H1 (cell line): Measurements from ENCODE around the gene UNC80. TPM values are rescaled to one million over a fixed set of nuclear protein-coding genes. Genes with fewer than 3 reads are reported as not detected.

Source experiments
- BCL11A ChIP-seq, 2 experiments: IDR thresholded peaks; one replicate each; pipeline ENCODE4 v1.6.1; 2011; ENCODE audit warnings: low read depth in 2 of 2, low read length in 2 of 2, mild to moderate bottlenecking in 2 of 2
- FOSL1 ChIP-seq: IDR thresholded peaks from 2 replicates; pipeline ENCODE4 v1.6.1; 2011; ENCODE audit warnings: mild to moderate bottlenecking, low read depth, low read length, moderate library complexity; ENCODE audit not compliant: insufficient read depth
- polyA plus RNA-seq, 7 experiments: library from polyadenylated mRNA; depleted of rRNA in 3 of 7; stranded (reverse) in 5 of 7; unstranded in 2 of 7; fragments of >200 nt in 5 of 7; fragments of 200-250 nt in 2 of 7; gene quantifications; 1 replicate in 5 of 7; 2 replicates in 1 of 7; 4 replicates in 1 of 7; pipeline versions ENCODE4 v1.2.1 to v1.2.3, GENCODE V29; 2011 to 2013; ENCODE audit warnings: missing spikeins in 2 of 7, mixed read lengths in 2 of 7
- total RNA-seq: library from RNA; stranded (reverse); fragmentation: NEBNext Ultra II Directional; extraction: Animal tissue kit (Norgen Biotek cat#: 25700); gene quantifications from 2 replicates; pipeline ENCODE4 v1.2.1, GENCODE V29; 2021

The UNC80 gene
- total and polyA plus RNA-seq, 2 of the 8 experiments (the other 6 are each of a cell fraction or from before 2014, with no cell fraction given) = 0.53 to 0.56 TPM

DNA sequence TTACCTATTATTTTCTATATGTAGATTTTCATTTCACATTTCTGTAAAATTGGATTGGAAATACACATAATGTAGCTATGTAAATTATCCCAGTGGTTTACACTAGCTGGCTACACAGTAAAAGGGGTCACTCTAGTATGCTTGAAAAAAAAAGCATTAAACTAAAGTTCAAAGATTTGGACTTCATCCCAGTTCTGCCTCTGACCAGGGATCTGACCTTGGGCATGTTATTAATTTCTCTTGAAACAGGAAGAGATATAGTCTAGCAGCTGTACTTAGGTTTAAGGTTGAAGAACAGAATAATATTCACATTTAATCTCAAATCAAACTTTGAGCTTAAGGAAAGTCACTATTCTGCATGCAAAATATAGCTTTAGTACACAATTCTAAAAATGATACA is 166.3 kb downstream of the UNC80 start (continued):
- TF ChIP-seq FOSL1 (no peak), BCL11A (IDR thresholded peaks at IDR 0.05; ENCODE audit: low read depth in 2 of 2, low read length in 2 of 2) (no peak)
